Renal pelvis (tissue), 4 donors: ENCODE results near the gene TULP4. TPM values are rescaled to one million over a fixed set of nuclear protein-coding genes. Genes with fewer than 3 reads are reported as not detected.
"Not testable (repeated sequence)": the region's sequence is repeated elsewhere in the genome, so short reads cannot be mapped to it uniquely, and the experiment has no call there.

Source experiments
- DNase-seq: peaks from one replicate; pipeline ENCODE4 v3.0.0-alpha.2; 2013
- polyA plus RNA-seq, 3 donors: library from polyadenylated mRNA; unstranded; fragments of 120-200 nt; gene quantifications; one replicate each; pipeline ENCODE4 v1.2.1, GENCODE V29; 2013; ENCODE audit not compliant: insufficient read length in 3 of 3

TULP4 gene
- polyA plus RNA-seq, 3 donors: 17.6 to 24.8 (median 23.2) TPM

- DNase-seq: no peak
Measured at GRCh38 chr6:158524311-158524710, 212.0 kb downstream of the TULP4 start.

GRCh38 chr6:158527858-158528257 lies 215.6 kb downstream of the TULP4 start:
- not testable (repeated sequence) for DNase-seq

- no peak for DNase-seq
Measured at GRCh38 chr6:158528826-158529225, 216.6 kb downstream of the TULP4 start.

- DNase-seq: no peak
Measured at GRCh38 chr6:158529629-158530028, 217.4 kb downstream of the TULP4 start.

GRCh38 chr6:158531566-158531965 lies 219.3 kb downstream of the TULP4 start:
- DNase-seq: no peak

- DNase-seq: no peak
Measured at GRCh38 chr6:158531970-158532369, 219.7 kb downstream of the TULP4 start.

GRCh38 chr6:158536084-158536890 lies 224.0 kb downstream of the TULP4 start:
- peak; percentile 89 for DNase-seq

- peak; percentile 54 for DNase-seq
Measured at GRCh38 chr6:158536891-158537798, 224.9 kb downstream of the TULP4 start.

- no peak for DNase-seq
Measured at GRCh38 chr6:158538741-158539140, 226.5 kb downstream of the TULP4 start.

GRCh38 chr6:158539413-158539812 lies 227.1 kb downstream of the TULP4 start:
- DNase-seq: no peak

GRCh38 chr6:158539881-158540280 lies 227.6 kb downstream of the TULP4 start:
- no peak for DNase-seq

GRCh38 chr6:158543606-158544185 lies 231.4 kb downstream of the TULP4 start:
- DNase-seq: no peak

GRCh38 chr6:158544428-158544827 lies 232.2 kb downstream of the TULP4 start:
- DNase-seq: no peak

- no peak for DNase-seq
Measured at GRCh38 chr6:158545043-158545966, 233.0 kb downstream of the TULP4 start.

- no peak for DNase-seq
Measured at GRCh38 chr6:158548418-158549161, 236.3 kb downstream of the TULP4 start.

GRCh38 chr6:158552055-158552795 lies 240.0 kb downstream of the TULP4 start:
- no peak for DNase-seq

- DNase-seq: no peak
Measured at GRCh38 chr6:158552796-158553138, 240.5 kb downstream of the TULP4 start.

- no peak for DNase-seq
Measured at GRCh38 chr6:158554611-158555361, 242.5 kb downstream of the TULP4 start.

- DNase-seq: no peak
Measured at GRCh38 chr6:158556113-158556512, 243.8 kb downstream of the TULP4 start.
